Rectal smooth muscle tissue (tissue), 1 donor: Measurements from ENCODE around the gene DGCR6L.
"Not testable (repeated sequence)": the region's sequence is repeated elsewhere in the genome, so short reads cannot be mapped to it uniquely, and the experiment has no call there.

Source experiments
- H3K27ac ChIP-seq: one replicate; pipeline ENCODE4 v1.7.0; 2013; ENCODE audit warnings: low read depth, low read length, inconsistent platforms
- H3K27me3 ChIP-seq: one replicate; pipeline ENCODE4 v1.7.0; 2013; ENCODE audit warnings: low read length; ENCODE audit not compliant: control insufficient read depth, insufficient read depth
- H3K36me3 ChIP-seq: one replicate; pipeline ENCODE4 v1.7.0; 2013; ENCODE audit warnings: low read length; ENCODE audit not compliant: control insufficient read depth, insufficient read depth
- H3K4me1 ChIP-seq: one replicate; pipeline ENCODE4 v1.7.0; 2013; ENCODE audit warnings: low read length; ENCODE audit not compliant: control insufficient read depth, insufficient read depth
- H3K4me3 ChIP-seq: one replicate; pipeline ENCODE4 v1.7.0; 2013; ENCODE audit warnings: low read length
- H3K9ac ChIP-seq: one replicate; pipeline ENCODE4 v1.7.0; 2013; ENCODE audit warnings: low read length

The DGCR6L gene

GRCh38 chr22:20355939-20356636, 36.2 kb upstream of the DGCR6L start:
- not testable (repeated sequence) for H3K27ac ChIP-seq, H3K4me3 ChIP-seq, H3K9ac ChIP-seq, H3K36me3 ChIP-seq, H3K4me1 ChIP-seq, H3K27me3 ChIP-seq

GRCh38 chr22:20354238-20354975, 34.5 kb upstream of the DGCR6L start:
- no peaks in the 10 kb centered on the region for H3K4me1 ChIP-seq
- no peak overlapping the region for H3K27ac ChIP-seq
- no peaks in the 10 kb centered on the region for H3K36me3 ChIP-seq
- no peak overlapping the region for H3K9ac ChIP-seq
- H3K4me3 ChIP-seq: no peak overlapping the region
- no peaks in the 10 kb centered on the region for H3K27me3 ChIP-seq

DNA sequence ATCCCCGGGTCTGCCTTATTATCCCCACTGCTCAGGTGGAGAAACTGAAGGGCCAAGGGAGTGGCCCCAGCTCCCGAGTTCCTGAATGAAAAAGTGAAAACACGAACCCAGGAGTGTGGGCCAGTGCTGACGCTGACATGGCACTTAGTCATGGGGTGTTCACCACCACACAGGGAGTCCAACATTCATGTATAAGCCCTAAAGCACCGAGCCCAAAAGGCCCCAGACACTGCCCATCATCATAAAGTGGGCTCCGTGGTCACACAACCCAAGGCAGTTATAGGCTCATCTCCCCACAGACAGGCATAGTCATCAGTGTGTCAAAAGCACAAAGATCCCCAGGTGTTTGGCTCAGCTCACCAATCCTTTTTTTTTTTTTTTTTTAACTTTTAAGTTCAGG, 32.7 kb upstream of the DGCR6L start:
- not testable (repeated sequence) for H3K27ac ChIP-seq, H3K36me3 ChIP-seq, H3K27me3 ChIP-seq, H3K4me1 ChIP-seq, H3K9ac ChIP-seq, H3K4me3 ChIP-seq

DNA sequence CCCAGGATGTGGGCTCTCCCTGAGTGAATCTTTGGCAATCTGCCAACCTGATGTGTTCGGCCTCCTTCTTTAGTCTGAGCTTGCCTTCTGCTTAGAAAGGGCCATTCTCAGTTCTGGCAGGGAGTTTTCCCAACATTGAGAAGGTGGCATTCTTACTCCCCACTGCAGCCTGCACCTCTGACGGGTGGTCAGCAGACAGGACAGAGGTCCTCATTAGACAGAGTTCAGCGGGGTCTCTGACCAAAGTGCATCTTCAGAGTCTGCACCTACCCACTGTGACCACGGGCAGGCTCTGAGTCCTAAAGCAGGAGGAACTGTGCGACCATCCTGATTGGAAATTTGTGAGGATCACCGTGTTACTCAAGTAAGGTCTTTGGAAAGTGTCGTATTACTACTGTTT, 26.7 kb upstream of the DGCR6L start:
- H3K27ac ChIP-seq, H3K27me3 ChIP-seq, H3K36me3 ChIP-seq, H3K9ac ChIP-seq, H3K4me1 ChIP-seq, H3K4me3 ChIP-seq: not testable (repeated sequence)

DNA sequence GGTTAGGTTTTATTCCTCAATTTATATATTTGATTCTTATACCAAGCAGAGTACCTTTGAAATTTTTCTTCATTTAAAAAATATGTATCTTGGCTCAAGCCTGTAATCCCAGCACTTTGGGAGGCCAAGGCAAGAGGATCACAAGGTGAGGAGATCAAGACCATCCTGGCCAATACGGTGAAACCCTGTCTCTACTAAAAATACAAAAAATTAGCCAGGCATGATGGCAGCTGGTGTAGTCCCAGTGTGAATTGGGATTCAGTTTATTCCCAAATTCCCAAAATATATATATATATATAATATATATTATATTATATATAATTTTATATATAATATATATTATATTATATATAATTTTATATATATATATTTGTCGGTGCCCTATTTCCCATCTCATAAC, 18.4 kb upstream of the DGCR6L start:
- H3K36me3 ChIP-seq, H3K27ac ChIP-seq, H3K9ac ChIP-seq, H3K27me3 ChIP-seq, H3K4me1 ChIP-seq, H3K4me3 ChIP-seq: not testable (repeated sequence)

DNA sequence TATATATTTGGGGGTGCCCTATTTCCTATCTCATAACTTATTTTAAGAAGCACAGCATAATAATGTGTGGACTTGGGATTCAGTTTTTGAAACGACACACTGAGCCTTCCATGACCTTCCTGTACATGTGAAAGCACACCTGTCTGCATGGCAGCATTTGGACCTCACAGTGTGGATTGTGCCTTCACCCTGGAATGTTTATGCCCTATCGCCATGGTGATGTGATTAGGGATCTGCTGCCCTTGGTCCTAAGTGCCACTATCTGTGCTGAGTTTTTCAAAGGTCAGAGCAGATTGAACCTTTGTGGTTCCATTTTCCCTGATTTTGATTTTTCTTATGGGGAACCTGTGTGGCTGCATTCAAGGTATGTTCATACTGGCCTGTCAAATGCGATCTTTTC, 17.9 kb upstream of the DGCR6L start:
- H3K27me3 ChIP-seq: not testable (repeated sequence)

DNA sequence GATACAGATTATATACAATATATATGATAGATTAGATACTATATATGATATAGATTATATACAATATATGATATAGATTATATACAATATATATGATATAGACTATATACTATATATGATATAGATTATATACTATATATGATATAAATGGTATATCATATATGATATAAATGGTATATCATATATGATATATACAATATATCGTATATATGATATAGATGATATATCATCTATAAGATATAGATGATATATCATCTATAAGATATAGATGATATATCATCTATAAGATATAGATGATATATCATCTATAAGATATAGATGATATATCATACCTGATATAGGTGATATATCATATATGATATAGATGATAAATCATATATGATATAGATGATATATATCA, 16.7 kb upstream of the DGCR6L start:
- H3K4me1 ChIP-seq, H3K36me3 ChIP-seq, H3K27ac ChIP-seq, H3K9ac ChIP-seq, H3K27me3 ChIP-seq, H3K4me3 ChIP-seq: not testable (repeated sequence)

More for the DNA sequence above, 17.9 kb upstream of the DGCR6L start:
- H3K4me1 ChIP-seq, H3K9ac ChIP-seq, H3K27ac ChIP-seq, H3K36me3 ChIP-seq, H3K4me3 ChIP-seq: not testable (repeated sequence)

- not testable (repeated sequence) for H3K9ac ChIP-seq, H3K27me3 ChIP-seq, H3K4me1 ChIP-seq, H3K36me3 ChIP-seq, H3K4me3 ChIP-seq, H3K27ac ChIP-seq
Measured at GRCh38 chr22:20328569-20328930, 8.7 kb upstream of the DGCR6L start.

DNA sequence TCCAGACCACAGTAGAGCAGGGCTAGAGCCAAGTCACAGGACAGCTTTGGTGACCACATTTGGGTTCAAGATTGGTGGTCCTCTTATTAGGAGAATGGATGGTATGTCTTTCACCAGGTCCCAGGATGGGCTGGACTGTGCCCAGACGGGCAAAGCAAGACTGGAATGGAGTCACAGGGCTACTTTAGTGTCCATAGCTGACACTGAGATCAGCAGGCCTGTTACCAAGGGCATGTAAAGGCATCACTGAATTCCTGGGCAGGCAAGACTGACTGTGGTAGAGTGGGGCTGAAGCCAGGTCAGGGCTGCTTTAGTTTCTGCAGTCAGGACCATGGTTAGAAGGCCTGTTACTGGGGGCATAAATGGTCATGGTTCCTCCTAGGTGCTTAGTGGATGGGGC, 6.1 kb upstream of the DGCR6L start:
- not testable (repeated sequence) for H3K27ac ChIP-seq, H3K4me1 ChIP-seq, H3K27me3 ChIP-seq, H3K9ac ChIP-seq, H3K4me3 ChIP-seq, H3K36me3 ChIP-seq

DNA sequence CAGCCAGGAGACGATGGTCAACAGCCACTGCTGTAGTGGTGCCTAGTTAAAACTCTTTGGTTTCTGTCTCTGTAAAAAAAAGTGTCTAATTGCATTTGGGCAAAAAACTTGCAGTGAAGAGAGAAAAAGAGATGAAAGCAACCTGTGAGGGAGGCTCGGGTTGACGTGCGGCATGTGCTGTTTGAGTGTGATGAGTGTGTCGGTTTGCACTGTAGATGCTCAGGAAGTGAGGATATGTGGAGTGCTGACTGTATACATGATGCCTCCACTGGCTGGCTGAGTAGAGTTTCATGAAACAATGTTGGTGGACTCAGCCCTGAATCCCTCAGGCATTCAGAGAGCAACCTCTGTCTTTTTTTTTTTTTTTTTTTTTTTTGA, 4.3 kb upstream of the DGCR6L start:
- H3K27me3 ChIP-seq: no peaks in the 10 kb centered on the region
- no peak overlapping the region for H3K4me3 ChIP-seq
- no peaks in the 10 kb centered on the region for H3K36me3 ChIP-seq
- no peak overlapping the region for H3K27ac ChIP-seq
- no peak overlapping the region for H3K9ac ChIP-seq
- H3K4me1 ChIP-seq: peaks cover 4% of the 10 kb centered on the region

- H3K4me1 ChIP-seq, H3K4me3 ChIP-seq, H3K9ac ChIP-seq, H3K27ac ChIP-seq, H3K27me3 ChIP-seq, H3K36me3 ChIP-seq: not testable (repeated sequence)
Measured at GRCh38 chr22:20321552-20322211, 1.8 kb upstream of the DGCR6L start.

GRCh38 chr22:20320659-20321551, 1.0 kb upstream of the DGCR6L start:
- Histone ChIP-seq H3K27ac (peak overlapping the region; percentile 80), H3K4me3 (peak overlapping the region; percentile 90), H3K9ac (peak overlapping the region; percentile 61)
- H3K27me3 ChIP-seq, H3K36me3 ChIP-seq, H3K4me1 ChIP-seq: not testable (repeated sequence)
